Prostate gland (tissue), 2 donors: ENCODE data around the gene LSM2. TPM values are rescaled to one million over a fixed set of nuclear protein-coding genes. Genes with fewer than 3 reads are reported as not detected.

ENCODE experiments used
- DNase-seq: peaks from one replicate; pipeline ENCODE4 v3.0.0-alpha.2; 2019; ENCODE audit warnings: low spot score
- H3K27ac ChIP-seq, 2 donors: fragments of 200-600 bp; sonication (generic); 2 replicates each; pipeline ENCODE4 v1.5.1; 2017 to 2019
- H3K27me3 ChIP-seq: fragments of 200-600 bp; sonication (generic); replicated peaks from 2 replicates; pipeline ENCODE4 v1.5.1; 2019; ENCODE audit not compliant: insufficient read depth
- H3K36me3 ChIP-seq, 2 donors: fragments of 200-600 bp; sonication (generic); 1 replicate in 1 of 2; 2 replicates in 1 of 2; pipeline versions ENCODE4 v1.5.1 to v1.8.1; 2017 to 2019
- H3K4me1 ChIP-seq: fragments of 200-600 bp; sonication (generic); replicated peaks from 2 replicates; pipeline ENCODE4 v1.5.1; 2019
- H3K4me3 ChIP-seq, 2 donors: fragments of 200-600 bp; sonication (generic); 2 replicates each; pipeline ENCODE4 v1.5.1; 2017 to 2019
- H3K9me3 ChIP-seq: fragments of 200-600 bp; sonication (generic); 2 replicates; pipeline ENCODE4 v1.5.1; 2017
- POLR2A ChIP-seq: fragments of 450-650 bp; IDR thresholded peaks from one replicate; pipeline ENCODE4 v1.6.1; 2016; ENCODE audit warnings: antibody characterized with exemption, mild to moderate bottlenecking
- POLR2AphosphoS5 ChIP-seq: sonication (generic); formaldehyde crosslinking; IDR thresholded peaks from one replicate; pipeline ENCODE4 v1.6.1; 2017; ENCODE audit warnings: antibody characterized with exemption
- WGBS: methylation state at CpG from one replicate; pipeline ENCODE4 v1.1.5; 2018; 5-methylcytosine and 5-hydroxymethylcytosine counted together
- intact Hi-C: fragments of 100-400 bp; cut with DNase I; formaldehyde crosslinking; loops from one replicate; pipeline ENCODE4 v1.14.2; 2022
- small RNA-seq, 2 donors: library from RNA; depleted of rRNA; stranded (forward); fragments of <200 nt; gene quantifications; one replicate each; pipeline ENCODE3, GENCODE V24; 2016
- total RNA-seq, 2 donors: library from RNA; depleted of rRNA; stranded (reverse); fragments of >200 nt; gene quantifications; one replicate each; pipeline ENCODE4 v1.1.0, GENCODE V29; 2016
- TF ChIP-seq, protein P1 (sequence below), 4 experiments: fragments of 200-600 bp in 2 of 4; fragments of 450-650 bp in 2 of 4; sonication (generic) in 2 of 4; IDR thresholded peaks; 1 replicate in 3 of 4; 2 replicates in 1 of 4; pipeline ENCODE4 v1.5.1; 2016 to 2019; ENCODE audit warnings: antibody characterized with exemption in 4 of 4, mild to moderate bottlenecking in 2 of 4, moderate library complexity in 2 of 4

LSM2 gene
- total RNA-seq, 2 donors from 2014 or later, result 51.9 to 52.5 TPM

DNA sequence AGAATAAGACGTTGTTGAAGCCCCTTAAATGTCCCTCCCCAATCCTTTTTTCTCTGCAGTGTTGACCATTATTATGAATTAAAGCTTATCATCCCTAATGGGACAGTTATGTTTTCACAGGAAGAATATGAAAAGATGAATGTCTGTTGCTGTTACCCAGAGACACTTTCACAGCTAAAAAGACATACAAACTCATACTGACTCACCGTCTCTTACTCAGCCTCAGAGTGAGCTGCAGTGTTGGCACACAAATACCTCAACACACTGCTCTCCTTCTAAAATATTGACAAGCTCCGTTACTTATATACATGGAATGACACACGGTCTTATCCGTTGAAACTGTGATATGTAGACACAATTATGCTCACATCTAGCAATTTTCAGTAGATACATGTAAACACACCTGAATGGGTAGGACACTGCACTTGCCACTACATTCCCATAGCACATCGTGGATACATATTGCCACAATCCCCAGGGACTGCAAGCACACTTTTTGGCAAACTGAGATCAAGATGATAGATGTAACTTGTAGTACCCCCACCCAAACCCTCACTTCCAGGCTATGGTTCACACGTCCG, 53.9 kb downstream of the LSM2 start:
- H3K4me1 ChIP-seq, result no peaks in the 10 kb centered on the region
- intact Hi-C loops, result no loop called here
- no peak overlapping the region for H3K27ac ChIP-seq
- TF ChIP-seq POLR2AphosphoS5, result no peak
- no peak for TF ChIP-seq POLR2A
- TF ChIP-seq, protein P1, sequence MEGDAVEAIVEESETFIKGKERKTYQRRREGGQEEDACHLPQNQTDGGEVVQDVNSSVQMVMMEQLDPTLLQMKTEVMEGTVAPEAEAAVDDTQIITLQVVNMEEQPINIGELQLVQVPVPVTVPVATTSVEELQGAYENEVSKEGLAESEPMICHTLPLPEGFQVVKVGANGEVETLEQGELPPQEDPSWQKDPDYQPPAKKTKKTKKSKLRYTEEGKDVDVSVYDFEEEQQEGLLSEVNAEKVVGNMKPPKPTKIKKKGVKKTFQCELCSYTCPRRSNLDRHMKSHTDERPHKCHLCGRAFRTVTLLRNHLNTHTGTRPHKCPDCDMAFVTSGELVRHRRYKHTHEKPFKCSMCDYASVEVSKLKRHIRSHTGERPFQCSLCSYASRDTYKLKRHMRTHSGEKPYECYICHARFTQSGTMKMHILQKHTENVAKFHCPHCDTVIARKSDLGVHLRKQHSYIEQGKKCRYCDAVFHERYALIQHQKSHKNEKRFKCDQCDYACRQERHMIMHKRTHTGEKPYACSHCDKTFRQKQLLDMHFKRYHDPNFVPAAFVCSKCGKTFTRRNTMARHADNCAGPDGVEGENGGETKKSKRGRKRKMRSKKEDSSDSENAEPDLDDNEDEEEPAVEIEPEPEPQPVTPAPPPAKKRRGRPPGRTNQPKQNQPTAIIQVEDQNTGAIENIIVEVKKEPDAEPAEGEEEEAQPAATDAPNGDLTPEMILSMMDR (IDR thresholded peaks at IDR 0.05), result no peak
- no peak for DNase-seq
- H3K27me3 ChIP-seq, result no peaks in the 10 kb centered on the region
- H3K36me3 ChIP-seq, result no peaks in the 10 kb centered on the region
- WGBS, result 71% methylated on average over 8 of the region's 8 CpGs
- H3K9me3 ChIP-seq, result no peaks in the 10 kb centered on the region
- H3K4me3 ChIP-seq, result no peak overlapping the region

DNA sequence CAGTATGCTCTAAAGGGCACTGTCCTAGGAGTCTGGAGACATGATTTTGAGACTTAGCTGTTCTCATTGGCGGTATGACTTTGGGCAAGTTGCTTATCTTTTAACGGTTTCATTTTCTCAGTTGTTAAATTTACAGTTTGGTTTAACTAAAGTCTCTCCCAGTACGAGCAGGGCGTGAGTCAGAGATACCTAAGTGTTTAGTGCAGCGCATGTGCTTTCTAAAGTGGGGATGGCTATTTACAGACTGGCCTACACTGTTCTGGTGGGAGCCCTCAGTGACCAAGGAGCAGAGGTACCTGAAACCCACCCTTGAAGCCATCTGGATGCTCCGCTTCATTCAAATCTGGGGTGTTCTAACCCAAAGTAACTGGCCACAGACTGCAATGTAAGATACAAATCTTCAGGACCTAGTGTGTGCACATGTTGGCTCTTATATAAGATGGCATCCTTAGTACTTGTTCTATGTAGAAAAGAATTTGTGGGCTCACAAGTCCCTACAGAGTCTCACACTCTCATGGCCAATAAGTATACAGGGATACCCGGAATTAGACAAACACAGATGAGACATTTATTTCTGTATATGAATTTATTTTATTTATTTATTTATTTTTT, 56.2 kb downstream of the LSM2 start:
- no peaks in the 10 kb centered on the region for H3K36me3 ChIP-seq
- H3K4me3 ChIP-seq, result no peak overlapping the region
- no peak overlapping the region for H3K27ac ChIP-seq
- H3K27me3 ChIP-seq, result no peaks in the 10 kb centered on the region
- 84% methylated on average over 7 of the region's 7 CpGs for WGBS
- TF ChIP-seq, protein P1 (IDR thresholded peaks at IDR 0.05), result no peak
- TF ChIP-seq POLR2A, result no peak
- no peak for TF ChIP-seq POLR2AphosphoS5
- no peak for DNase-seq
- intact Hi-C loops, result no loop called here
- no peaks in the 10 kb centered on the region for H3K4me1 ChIP-seq
- H3K9me3 ChIP-seq, result no peaks in the 10 kb centered on the region

DNA sequence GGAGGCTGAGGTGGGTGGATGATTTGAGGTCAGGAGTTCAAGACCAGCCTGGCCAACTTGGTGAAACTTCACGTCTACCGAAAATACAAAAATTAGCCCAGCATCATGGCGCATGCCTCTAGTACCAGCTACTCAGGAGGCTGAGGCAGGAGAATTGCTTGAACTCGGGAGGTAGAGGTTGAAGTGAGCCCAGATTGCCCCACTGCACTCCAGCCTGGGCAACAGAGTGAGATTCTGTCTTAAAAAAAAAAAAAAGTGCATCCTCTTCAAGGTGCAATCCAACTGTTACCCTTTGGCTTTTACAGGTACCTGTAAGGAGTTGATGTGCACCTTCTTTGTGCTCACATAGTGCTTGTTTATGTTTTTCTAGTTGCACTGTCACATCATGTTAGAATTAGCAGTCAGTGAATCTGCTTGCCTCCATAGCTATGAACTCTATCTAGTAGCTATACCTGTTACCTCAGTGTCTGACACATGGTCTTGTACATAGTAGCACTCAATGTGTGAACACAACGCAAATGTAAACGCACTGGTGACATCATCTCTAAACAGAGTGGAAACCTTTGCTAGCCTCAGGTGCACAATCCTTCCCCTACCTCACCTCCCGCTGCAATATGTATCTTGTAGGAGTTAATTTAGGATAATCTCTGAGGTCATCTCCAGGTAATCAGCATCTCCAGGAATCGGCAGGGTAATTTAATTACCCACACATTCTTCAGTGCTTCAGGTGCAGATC, 57.3 kb downstream of the LSM2 start:
- TF ChIP-seq, protein P1 (IDR thresholded peaks at IDR 0.05), result no peak
- TF ChIP-seq POLR2A, result no peak
- TF ChIP-seq POLR2AphosphoS5, result no peak
- no peak for DNase-seq
- WGBS, result 81% methylated on average over 8 of the region's 8 CpGs
- intact Hi-C loops, result no loop called here
- Histone ChIP-seq H3K27me3 (no peaks in the 10 kb centered on the region), H3K27ac (no peak overlapping the region), H3K9me3 (no peaks in the 10 kb centered on the region), H3K4me1 (no peaks in the 10 kb centered on the region), H3K4me3 (no peak overlapping the region), H3K36me3 (no peaks in the 10 kb centered on the region)

Small RNA genes lying within 50 kb of the gene (small RNA-seq; reads per million reads assigned to genes)
- gene MSH5-SAPCD1 (0 reads per million in 2 donors), gene RF00019 (0 reads per million in 2 donors), gene RNU6-850P (0 reads per million in 2 donors), gene SAPCD1 (0 reads per million in 2 donors), gene SNORD48 (432 to 487 reads per million in 2 donors), gene SNORD52 (0 reads per million in 2 donors)

Other genes with a start within 250 kb of the LSM2 start
- gene LTA, start 234.7 kb downstream of the LSM2 start, total RNA-seq, result 1 to 10 TPM in 1 of 2 donors, not detected in 1; 1.2 TPM
- gene TNF, start 231.4 kb downstream of the LSM2 start, total RNA-seq, result under 1 TPM in 1 of 2 donors, not detected in 1; 0.23 TPM
- gene LTB, start 224.5 kb downstream of the LSM2 start, total RNA-seq, result under 1 TPM in 1 of 2 donors, not detected in 1; 0.97 TPM
- gene LST1, start 220.7 kb downstream of the LSM2 start, total RNA-seq, result 1 to 10 TPM in 1 of 2 donors, not detected in 1; 3.1 TPM
- not detected for gene NCR3, start 214.0 kb downstream of the LSM2 start, total RNA-seq
- gene AIF1, start 191.7 kb downstream of the LSM2 start, total RNA-seq, result 10 to 100 TPM; 11.1 to 14.6 TPM
- gene PRRC2A, start 186.3 kb downstream of the LSM2 start, total RNA-seq, result 100 to 1,000 TPM; 129 to 247 TPM
- gene BAG6, start 154.3 kb downstream of the LSM2 start, total RNA-seq, result 100 to 1,000 TPM; 261 to 537 TPM
- 1 to 10 TPM; 1.6 to 6.8 TPM for gene APOM, start 151.1 kb downstream of the LSM2 start, total RNA-seq
- 10 to 100 TPM; 25.5 to 30.1 TPM for gene C6orf47, start 146.2 kb downstream of the LSM2 start, total RNA-seq
- gene GPANK1, start 142.0 kb downstream of the LSM2 start, total RNA-seq, result 10 to 100 TPM; 19.7 to 28.1 TPM
- 100 to 1,000 TPM; 214 to 285 TPM for gene CSNK2B, start 140.9 kb downstream of the LSM2 start, total RNA-seq
- 10 to 100 TPM in 1 of 2 donors, 1 to 10 TPM in 1; 1.8 to 13.0 TPM for gene LY6G5B, start 137.0 kb downstream of the LSM2 start, total RNA-seq
- gene LY6G5C, start 125.9 kb downstream of the LSM2 start, total RNA-seq, result 1 to 10 TPM; 1.6 to 2.6 TPM
- gene ABHD16A, start 103.6 kb downstream of the LSM2 start, total RNA-seq, result 10 to 100 TPM; 78.1 to 83.6 TPM
- 1 to 10 TPM in 1 of 2 donors, not detected in 1; 3.7 TPM for gene LY6G6F, start 100.1 kb downstream of the LSM2 start, total RNA-seq
- gene LY6G6D, start 91.6 kb downstream of the LSM2 start, total RNA-seq, result not detected
- gene LY6G6C, start 85.2 kb downstream of the LSM2 start, total RNA-seq, result not detected
- gene MPIG6B, start 83.6 kb downstream of the LSM2 start, total RNA-seq, result under 1 TPM in 1 of 2 donors, not detected in 1; 0.74 TPM
- gene DDAH2, start 77.7 kb downstream of the LSM2 start, total RNA-seq, result 10 to 100 TPM; 73.3 to 83.7 TPM
- 100 to 1,000 TPM; 224 to 331 TPM for gene CLIC1, start 70.4 kb downstream of the LSM2 start, total RNA-seq
- 10 to 100 TPM; 10.5 to 72.4 TPM for gene MSH5, start 67.0 kb downstream of the LSM2 start, total RNA-seq
- 10 to 100 TPM in 1 of 2 donors, 1 to 10 TPM in 1; 1.9 to 15.7 TPM for gene SAPCD1, start 44.3 kb downstream of the LSM2 start, total RNA-seq
- gene VWA7, start 29.6 kb downstream of the LSM2 start, total RNA-seq, result 10 to 100 TPM in 1 of 2 donors, 1 to 10 TPM in 1; 2.7 to 13.0 TPM
- 10 to 100 TPM; 38.5 to 49.9 TPM for gene VARS1, start 11.2 kb downstream of the LSM2 start, total RNA-seq
- 1 to 10 TPM; 1.5 to 8.5 TPM for gene HSPA1L, start 8.3 kb upstream of the LSM2 start, total RNA-seq
- gene HSPA1A, start 8.6 kb upstream of the LSM2 start, total RNA-seq, result 100 to 1,000 TPM; 230 to 440 TPM
- 100 to 1,000 TPM; 331 to 360 TPM for gene HSPA1B, start 20.8 kb upstream of the LSM2 start, total RNA-seq
- gene NEU1, start 55.9 kb upstream of the LSM2 start, total RNA-seq, result 100 to 1,000 TPM in 1 of 2 donors, 10 to 100 TPM in 1; 88.4 to 117 TPM
- gene SLC44A4, start 72.0 kb upstream of the LSM2 start, total RNA-seq, result 100 to 1,000 TPM; 125 to 332 TPM
- gene EHMT2, start 90.7 kb upstream of the LSM2 start, total RNA-seq, result 10 to 100 TPM; 53.6 to 92.8 TPM
- gene ZBTB12, start 95.1 kb upstream of the LSM2 start, total RNA-seq, result 1 to 10 TPM; 3.8 to 4.1 TPM
- gene C2, start 120.8 kb upstream of the LSM2 start, total RNA-seq, result 10 to 100 TPM in 1 of 2 donors, 1 to 10 TPM in 1; 7.9 to 16.0 TPM
- 10 to 100 TPM; 32.1 to 48.6 TPM for gene CFB, start 139.1 kb upstream of the LSM2 start, total RNA-seq
- gene NELFE, start 152.0 kb upstream of the LSM2 start, total RNA-seq, result 10 to 100 TPM; 88.9 to 94.0 TPM
- gene SKIC2, start 152.2 kb upstream of the LSM2 start, total RNA-seq, result 10 to 100 TPM; 34.8 to 66.2 TPM
- gene DXO, start 165.2 kb upstream of the LSM2 start, total RNA-seq, result 10 to 100 TPM; 21.9 to 36.0 TPM
- gene C4A, start 175.1 kb upstream of the LSM2 start, total RNA-seq, result 100 to 1,000 TPM in 1 of 2 donors, 10 to 100 TPM in 1; 32.8 to 196 TPM
- 100 to 1,000 TPM in 1 of 2 donors, 10 to 100 TPM in 1; 49.2 to 137 TPM for gene C4B, start 207.8 kb upstream of the LSM2 start, total RNA-seq
- 1 to 10 TPM in 1 of 2 donors, under 1 TPM in 1; 0.59 to 2.7 TPM for gene CYP21A2, start 231.4 kb upstream of the LSM2 start, total RNA-seq